ENCODE data around the gene ESPL1.

The ESPL1 gene

GRCh38 chr12:53231671-53231920 lies 36.5 kb upstream of the ESPL1 start:
- DNase-seq (ENCODE audit: low read depth in 2 of 2): no peak

- peak; percentile 67 to 75 for DNase-seq (ENCODE audit: low read depth in 2 of 2)
Measured at GRCh38 chr12:53231921-53232645, 36.0 kb upstream of the ESPL1 start, which contains the start of gene RARG. Gene RARG, minus strand, starts transcription at chr12:53232209. Its CDS starts 4,664 bp downstream, at chr12:53227545.

GRCh38 chr12:53232646-53233461 lies 35.2 kb upstream of the ESPL1 start:
- no peak for DNase-seq (ENCODE audit: low read depth in 2 of 2)

GRCh38 chr12:53233671-53234121 lies 34.4 kb upstream of the ESPL1 start:
- DNase-seq (ENCODE audit: low read depth in 2 of 2): no peak

GRCh38 chr12:53234271-53234914 lies 33.7 kb upstream of the ESPL1 start:
- no peak for DNase-seq (ENCODE audit: low read depth in 2 of 2)

GRCh38 chr12:53235164-53235563 lies 32.9 kb upstream of the ESPL1 start:
- DNase-seq (ENCODE audit: low read depth in 2 of 2): no peak

- no peak for DNase-seq (ENCODE audit: low read depth in 2 of 2)
Measured at GRCh38 chr12:53235742-53236442, 32.2 kb upstream of the ESPL1 start.

GRCh38 chr12:53236443-53237111 lies 31.5 kb upstream of the ESPL1 start:
- DNase-seq (ENCODE audit: low read depth in 2 of 2): no peak

GRCh38 chr12:53239643-53240258 lies 28.3 kb upstream of the ESPL1 start:
- DNase-seq (ENCODE audit: low read depth in 2 of 2): no peak

GRCh38 chr12:53241623-53242412 lies 26.3 kb upstream of the ESPL1 start:
- no peak for DNase-seq (ENCODE audit: low read depth in 2 of 2)

- no peak for DNase-seq (ENCODE audit: low read depth in 2 of 2)
Measured at GRCh38 chr12:53244337-53244736, 23.8 kb upstream of the ESPL1 start.

- DNase-seq (ENCODE audit: low read depth in 2 of 2): no peak
Measured at GRCh38 chr12:53245286-53245685, 22.8 kb upstream of the ESPL1 start.

- peak; percentile 54 to 67 for DNase-seq (ENCODE audit: low read depth in 2 of 2)
Measured at GRCh38 chr12:53251477-53252348, 16.4 kb upstream of the ESPL1 start.

- no peak for DNase-seq (ENCODE audit: low read depth in 2 of 2)
Measured at GRCh38 chr12:53252349-53252916, 15.7 kb upstream of the ESPL1 start.

GRCh38 chr12:53253298-53253697 lies 14.8 kb upstream of the ESPL1 start:
- DNase-seq (ENCODE audit: low read depth in 2 of 2): no peak

GRCh38 chr12:53254816-53255545 lies 13.1 kb upstream of the ESPL1 start:
- DNase-seq (ENCODE audit: low read depth in 2 of 2): no peak

- DNase-seq (ENCODE audit: low read depth in 2 of 2): no peak
Measured at GRCh38 chr12:53255996-53256395, 12.1 kb upstream of the ESPL1 start.
